GM18868 (cell line): ENCODE data around the gene TFF1.

Source experiments
- ATAC-seq: cut with Tn5 transposase; IDR thresholded peaks from one replicate; pipeline ENCODE4 v1.9.1; 2021; ENCODE audit warnings: mild to moderate bottlenecking, moderate library complexity; ENCODE audit not compliant: unreplicated experiment

TFF1 gene

DNA sequence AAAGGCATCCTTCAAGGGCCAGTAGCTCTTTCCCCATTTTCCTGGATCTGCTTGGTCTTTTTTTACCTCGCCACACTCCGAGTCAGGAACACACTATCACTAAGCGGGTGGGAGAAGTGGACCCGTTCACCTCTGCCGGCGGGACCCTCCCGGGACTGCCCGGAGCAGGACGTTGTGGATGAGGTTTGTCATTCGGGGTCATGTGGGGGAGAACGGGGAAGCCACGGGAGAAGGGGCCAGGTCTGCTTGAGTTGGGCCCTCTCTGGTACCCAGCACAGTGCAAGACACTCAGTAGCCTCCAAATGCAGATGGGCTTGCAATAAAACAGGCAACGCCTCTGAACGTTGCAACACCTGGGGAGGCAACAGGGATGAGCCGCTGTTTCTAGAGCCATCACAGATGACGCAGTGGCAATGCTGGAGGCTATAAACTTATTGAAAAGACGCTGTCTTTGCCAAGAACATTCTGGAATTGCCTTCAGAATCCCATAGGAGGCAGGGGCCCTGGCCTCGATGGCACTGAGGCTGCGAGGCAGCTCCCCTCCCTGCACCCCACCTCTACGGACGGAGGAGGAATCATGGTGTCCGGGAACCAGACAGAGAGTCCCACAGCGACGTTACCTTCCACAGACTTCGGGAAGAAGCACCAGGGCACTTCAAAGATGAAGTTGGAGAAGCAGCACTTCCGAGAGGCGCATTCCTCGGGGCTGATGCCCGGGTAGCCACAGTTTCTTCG, 19.3 kb downstream of the TFF1 start:
- no peak for ATAC-seq

DNA sequence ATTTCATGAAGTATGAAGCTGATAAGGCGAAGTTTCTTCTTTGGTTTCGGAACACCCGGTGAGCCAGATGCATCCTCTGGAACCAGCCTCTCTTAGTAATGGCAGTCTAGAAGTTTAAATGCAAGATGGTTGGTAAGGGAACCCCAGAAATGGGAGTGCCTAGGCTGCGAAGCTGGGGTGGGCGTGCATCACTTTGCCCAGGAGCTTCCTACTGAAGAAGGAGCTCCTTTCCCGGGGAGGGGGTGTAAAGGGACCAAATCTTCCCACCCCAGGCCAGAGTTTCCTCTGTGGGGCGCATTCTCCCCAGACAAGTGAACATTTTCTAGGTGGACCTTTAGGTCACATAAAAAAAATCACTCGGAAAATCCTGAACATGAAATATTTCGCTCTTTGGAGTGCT, 19.9 kb downstream of the TFF1 start:
- ATAC-seq: no peak

DNA sequence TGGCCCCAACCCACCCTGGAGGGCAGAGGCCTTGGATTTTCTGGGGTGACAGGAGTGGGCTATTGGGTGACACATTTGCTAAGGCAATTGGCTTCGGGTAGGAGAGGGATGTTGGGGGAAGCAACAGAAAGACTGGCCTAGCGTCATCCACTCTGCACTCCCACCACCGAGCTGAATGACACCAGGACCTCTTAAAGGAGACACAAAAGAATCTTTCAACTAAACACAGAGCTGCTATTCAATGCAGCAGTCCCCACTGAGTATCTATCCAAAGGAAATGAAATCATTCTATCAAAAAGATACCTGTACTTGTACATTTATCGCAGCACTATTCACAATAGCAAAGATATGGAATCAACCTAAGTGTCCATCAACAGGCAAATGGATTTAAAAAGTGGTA, 21.7 kb downstream of the TFF1 start:
- no peak for ATAC-seq

DNA sequence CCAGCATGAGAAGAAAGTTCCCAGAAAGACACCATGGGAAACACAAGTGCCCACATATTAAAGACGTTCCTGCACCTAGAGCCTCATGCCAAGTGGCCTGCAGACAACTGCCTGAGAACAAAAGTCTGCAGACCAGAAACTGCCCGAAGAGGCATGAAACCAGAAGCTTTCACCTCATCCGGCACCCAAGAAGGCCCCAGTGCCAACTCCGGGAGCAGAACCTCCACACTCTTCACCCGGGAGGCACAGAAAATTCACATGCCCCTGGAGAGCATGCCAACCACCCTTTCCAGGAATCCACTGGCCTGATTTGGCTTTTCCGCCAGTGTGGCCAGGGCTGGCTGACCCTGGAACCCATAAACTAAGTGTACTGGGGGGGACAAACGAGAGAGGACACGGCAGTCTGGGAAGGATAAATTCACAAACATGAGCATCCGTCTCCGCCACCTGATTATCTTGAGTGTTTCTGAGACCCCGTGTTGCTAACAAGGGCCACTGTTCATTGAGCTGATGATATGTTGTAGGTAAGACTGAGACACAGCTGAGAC, 22.3 kb downstream of the TFF1 start:
- no peak for ATAC-seq

DNA sequence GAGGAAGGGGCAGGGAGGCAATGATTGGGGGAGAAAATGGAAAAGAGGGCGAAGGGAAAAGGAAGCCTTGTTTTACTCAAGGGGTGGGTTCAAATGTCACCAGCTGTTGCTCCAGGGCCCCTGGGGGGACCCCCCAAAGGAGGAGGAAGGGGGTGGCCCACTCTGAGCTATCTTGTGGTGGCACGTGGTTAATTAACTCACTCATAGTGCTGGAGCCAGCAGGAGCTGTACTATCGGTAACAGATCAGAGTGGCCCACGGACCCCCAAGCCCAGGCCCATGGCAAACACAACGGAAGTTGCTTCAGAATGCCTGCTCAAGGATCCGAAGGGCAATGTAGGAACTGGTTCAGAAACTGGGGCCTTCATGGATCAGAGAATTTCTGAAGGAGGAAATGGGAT, 22.8 kb downstream of the TFF1 start:
- no peak for ATAC-seq

DNA sequence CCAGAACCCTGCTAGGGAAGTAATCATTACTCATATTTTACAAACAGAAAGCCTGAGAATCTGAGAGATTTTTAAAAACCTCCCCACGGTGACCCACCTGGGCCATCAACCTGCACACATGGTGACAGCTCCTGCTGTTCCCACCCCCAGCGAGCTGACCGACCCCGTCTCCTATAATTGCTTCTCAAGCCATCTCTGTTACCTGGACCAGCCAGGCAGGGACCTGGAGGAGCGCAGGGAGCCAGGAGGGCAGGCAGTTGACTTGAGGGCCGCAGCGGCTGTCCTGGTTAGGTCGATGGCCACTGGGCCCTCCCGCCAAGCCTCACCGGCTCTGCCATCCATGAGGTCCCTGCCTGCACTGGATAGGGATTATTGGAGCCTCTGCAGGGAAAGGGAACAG, 23.2 kb downstream of the TFF1 start:
- no peak for ATAC-seq

DNA sequence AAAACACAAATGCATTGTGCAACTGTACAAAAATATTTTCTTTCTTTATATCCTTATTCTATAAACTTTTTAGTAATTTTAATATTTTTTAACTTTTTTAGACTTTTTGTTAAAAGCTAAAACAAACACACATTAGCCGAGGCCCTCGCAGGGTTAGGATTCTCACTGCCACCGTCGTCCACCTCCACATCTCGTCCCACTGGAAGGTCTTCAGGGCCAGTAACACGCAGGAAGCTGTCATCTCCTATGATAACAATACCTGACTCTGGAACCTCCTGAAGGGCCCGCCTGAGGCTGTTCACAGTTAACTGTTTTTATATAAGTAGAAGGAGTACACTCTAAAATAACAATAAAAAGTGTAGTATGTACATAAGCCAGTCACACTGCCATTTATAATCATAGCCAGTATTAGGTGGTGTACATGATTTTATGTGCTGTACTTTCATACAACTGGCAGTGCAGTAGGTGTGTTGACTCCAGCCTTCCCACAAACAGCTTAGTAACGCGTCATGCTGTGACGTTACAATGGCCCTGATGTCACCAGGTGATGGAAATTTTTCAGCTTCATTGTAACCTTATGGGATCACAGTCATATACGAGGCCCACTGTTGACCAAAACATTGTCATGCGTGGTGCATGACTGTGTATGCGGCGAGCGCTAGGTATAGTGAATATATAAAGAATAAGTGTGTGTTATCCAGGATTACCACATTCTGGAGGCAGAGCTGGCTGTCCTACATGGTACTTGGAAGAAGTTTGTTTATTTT, 24.4 kb downstream of the TFF1 start:
- no peak for ATAC-seq

DNA sequence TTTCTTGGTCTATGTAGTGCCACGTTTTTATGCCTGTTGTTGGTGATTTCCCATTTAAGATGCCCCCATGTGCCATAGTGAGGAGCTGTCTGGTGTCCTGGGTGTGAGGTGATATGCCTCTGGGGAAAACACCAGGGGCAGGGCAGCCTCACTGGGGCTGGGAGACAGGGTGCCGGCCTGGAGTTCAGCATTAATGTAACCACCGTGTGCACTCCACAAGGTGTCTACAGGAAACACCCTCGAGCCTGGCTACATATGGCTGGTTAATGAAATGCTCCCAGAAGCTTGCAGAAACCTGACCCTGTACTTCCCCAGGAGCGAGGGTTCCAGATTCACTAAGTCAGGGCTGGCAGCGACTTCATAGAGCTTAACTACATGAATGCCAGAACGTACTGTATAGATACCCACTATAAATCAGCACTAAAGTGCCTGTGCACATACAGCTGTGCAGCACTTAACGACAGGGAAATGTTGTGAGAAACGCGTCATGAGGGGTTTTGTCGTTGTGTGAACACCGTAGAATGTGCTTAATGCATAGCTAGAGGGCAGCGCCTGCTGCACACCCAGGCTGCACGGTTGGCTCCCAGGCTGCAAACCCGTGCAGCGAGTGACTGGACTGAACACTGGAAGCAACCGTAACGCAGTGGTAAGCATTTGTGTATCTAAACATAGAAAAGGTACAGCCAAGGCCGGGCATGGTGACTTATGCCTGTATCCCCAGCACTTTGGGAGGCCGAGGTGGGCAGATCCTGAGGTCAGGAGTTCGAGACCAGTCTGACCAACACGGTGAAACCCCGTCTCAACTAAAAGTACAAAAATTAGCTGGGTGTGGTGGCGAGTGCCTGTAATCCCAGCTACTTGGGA, 25.9 kb downstream of the TFF1 start:
- ATAC-seq: no peak

DNA sequence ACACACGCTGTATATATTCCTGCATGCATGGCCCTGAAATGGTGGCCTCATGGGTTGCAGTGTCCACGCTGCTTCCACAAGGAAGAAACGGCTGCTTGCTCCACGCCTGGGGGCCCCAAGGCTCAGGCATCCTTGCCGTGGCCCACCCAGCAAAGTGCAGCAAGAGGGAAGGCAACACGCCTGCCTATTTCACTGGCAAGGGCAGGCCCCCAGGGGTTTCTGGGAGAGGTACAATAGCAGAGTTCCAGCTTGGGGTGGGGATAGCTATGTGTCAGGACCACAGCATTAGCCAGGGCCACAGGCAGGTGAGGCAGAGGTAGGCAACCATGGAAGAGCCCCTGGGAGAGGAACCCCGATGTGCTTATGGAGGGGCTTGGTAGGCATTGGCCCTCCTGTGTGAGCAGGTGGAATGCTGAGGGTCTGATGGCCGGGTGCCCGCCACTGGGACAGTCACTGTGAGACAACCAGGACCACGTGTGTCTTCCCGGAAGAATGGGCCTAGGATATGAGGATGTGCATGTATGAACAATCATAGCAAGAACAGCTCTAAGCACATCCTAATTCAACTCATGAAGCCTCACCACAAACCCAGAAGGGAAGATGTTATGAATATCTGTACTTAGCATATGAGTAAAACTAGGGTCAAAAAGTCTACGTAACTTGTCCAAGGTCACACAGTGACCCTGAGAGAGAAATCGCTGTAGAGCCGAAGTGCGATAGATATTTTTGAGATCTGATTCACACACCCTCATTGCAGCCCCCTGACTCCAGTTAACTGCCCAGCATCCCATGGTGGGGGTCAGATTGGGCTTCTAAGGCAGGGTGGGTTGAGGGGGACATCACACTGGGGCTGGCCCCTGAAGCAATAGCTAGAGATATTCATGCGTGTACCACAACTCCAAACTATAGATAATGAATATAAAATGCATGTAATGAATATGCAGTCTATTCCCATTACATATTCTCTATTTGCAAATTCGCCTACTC, 27.3 kb downstream of the TFF1 start:
- no peak for ATAC-seq

DNA sequence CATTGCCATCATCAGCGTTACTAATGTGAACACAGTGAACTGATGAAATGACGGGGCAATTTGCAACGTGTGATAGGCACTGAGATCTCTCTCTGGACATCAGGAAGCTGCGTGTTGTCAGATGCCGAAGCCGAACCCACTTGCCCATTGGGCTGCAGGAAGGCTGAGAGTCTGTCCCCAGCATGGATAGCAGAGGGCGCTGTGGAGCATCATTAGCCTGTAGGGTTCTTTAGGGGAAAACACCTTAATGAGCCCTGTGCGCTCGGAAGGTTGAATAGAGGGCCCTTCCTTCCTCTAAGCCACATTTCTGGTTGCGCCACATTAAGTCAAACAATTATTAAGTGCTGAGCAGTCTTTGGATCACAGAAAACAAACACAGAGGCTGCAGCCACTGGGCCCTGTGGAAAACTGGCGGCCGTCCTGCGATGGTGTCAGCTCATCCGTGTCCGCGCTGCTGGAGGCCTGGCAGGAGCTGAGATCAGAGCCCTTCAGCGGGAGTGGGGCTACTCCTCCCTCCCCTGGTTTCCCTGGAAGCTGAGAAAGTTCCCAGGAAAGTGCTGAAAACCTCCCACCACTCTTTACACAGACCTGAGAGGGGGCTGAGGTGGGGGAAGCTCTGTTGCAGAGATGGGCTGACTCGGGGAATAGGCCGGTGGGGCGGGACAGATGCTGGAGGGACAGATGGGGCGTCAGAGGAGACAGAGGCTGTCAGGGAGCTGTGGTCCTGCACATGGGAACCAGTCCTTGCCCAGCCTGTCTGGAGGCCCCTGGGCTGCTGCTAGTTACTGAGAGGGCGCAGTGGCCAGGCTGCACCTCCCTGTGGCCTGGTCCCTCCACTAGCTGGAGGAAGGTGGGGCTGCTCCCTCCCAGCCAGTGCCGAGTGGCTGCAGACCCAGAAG, 28.3 kb downstream of the TFF1 start:
- no peak for ATAC-seq

DNA sequence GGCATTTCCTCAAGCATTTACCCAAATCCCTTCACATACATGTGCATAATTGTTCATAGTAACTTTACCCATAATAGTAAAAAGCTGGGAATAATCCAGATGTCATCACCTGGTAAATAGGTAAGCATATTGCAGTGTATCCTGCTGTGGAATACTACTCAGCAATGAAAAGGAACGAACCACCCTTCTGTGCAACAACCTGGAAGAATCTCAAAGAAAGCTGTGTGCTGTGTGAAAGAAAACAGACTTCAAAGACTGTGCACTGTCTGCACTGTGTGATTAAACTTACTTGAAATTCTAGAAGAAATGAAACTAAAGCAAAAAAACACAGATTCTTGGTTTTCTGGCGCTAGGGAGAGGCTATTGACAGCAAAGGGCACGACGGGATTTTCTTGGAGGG, 29.1 kb downstream of the TFF1 start:
- no peak for ATAC-seq

DNA sequence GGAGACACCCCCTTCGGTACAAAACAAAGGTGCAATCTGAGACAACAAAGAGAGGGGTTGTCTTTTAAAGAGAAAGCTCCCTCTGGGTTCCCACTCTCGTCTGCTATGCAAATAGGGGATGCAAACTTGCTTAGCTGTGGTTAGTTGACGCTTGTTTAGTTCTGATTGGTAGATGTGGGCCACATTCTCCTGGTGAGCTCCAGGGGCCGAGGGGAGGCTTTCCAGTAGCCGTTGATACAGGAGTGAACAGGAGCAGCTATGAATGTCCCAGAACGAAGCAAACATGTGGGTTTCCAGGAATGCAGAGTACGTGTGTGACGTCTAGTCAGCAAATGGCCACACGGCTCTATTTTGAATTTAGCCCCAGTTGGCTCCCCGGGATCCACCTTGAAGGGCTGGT, 30.3 kb downstream of the TFF1 start:
- no peak for ATAC-seq

DNA sequence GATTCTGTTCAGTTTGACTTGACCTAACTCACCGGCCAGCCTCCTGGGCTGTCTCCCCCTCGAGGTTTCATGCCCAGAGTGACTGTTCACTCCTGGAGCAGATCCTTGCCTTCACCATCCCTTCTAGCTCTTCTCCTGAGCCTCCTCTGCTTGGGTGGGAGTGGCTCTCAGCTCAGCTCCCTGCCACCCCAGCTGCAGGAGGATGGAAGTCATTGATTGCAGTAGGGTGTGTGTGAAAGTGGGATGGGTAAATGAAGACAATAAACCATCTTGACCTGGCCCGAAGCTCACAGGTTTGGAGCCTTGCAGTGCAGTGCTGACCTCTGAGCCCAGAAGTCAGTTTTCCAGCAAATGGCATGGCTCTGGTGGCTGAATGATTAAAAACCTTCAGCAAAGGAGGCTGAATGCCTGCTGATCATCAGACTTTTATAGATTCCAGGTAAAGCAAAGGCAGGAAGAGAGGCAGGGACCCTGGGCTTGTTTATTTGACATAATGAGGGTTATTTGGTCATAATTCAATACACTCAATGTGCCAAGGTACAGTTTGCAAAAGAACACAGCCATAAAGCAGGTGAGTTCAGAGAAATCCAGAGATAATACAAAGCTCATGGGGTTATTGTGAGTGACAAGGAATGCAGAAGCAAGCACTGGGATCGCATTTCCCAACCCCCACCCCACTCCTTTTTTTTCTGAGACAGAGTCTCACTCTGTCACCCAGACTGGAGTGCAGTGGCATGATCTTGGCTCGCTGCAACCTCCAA, 33.6 kb downstream of the TFF1 start:
- no peak for ATAC-seq

DNA sequence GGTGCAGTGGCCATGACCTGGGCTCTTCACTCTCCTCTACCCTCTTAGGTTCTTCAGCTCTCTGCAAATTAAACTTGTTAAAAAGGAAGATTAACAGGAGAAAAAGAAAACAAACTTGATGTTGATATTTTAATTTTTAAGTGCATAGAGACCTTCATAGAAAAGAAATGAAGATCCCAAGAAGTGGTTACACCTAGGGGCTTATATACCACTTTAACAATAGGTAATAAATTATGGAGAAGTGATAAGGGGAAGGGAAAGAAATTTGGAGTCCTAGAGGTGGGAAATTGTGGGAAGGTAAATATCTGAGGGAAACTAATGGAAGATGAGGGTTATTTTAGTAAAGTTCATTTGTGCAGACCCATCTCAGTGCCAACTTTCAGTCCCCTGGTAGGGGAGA, 34.7 kb downstream of the TFF1 start:
- no peak for ATAC-seq

DNA sequence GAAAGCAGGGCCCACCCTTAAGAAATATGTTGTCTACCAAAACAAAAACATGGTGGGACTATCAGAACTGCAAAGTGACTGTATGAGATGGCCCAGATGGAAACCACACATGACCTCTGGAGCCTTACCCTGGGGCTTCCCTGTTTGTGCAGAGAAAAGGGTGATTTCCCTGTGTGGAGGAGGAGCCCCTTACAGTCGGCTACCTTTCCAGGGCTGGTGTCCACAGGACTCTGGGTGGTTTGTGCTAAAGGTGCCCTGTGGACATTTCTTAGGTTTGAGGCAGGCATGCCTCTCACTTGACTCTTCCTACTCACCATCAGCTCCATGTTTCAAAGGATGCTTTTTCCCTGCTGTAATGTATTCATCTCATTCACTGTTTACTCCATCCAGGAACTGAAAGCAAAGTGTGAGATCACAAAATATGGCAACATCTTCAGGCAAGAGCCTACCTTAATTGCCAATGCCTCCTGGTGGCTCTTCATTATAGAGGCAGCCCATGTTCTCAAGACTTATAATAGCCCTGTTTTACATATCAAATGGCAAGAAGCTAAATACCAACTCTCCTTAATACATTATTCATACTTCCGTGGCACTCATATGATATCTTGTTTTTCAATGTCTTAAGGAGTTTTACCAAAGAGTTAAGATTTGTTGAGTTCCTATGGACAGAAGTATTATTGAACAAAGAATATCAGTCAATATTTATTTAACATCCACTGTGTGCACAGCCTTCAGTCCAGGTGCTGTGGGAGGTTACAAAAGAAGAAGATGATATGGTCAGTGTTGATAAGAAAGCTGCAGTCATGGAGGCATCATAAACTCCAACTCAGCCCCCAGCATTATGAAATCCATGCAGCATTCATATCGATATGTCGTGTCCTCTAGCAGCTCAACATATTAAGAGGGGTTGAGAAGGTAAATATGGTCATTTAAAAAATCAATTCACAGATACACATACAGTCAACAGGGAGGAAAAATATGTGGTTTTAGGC, 35.7 kb downstream of the TFF1 start:
- no peak for ATAC-seq

DNA sequence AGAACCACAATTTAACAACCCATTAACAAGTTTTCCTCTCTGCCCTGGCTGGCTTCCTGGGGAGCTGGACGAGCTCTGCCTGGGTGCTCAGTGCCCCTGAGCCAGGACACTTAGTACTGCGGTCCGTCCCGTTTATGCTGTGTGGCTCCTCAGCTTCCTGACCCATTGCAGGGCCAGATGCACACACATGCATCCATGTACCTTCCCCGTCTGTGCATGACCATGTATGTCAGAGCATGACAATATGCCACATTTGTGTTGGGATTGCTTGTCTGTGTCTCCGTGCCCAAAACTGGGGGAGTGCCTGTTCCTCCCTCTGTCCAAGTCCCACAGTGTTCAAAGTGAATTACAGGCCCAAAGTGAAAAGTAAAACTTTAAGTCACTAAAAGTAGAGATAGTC, 41.4 kb downstream of the TFF1 start:
- no peak for ATAC-seq

DNA sequence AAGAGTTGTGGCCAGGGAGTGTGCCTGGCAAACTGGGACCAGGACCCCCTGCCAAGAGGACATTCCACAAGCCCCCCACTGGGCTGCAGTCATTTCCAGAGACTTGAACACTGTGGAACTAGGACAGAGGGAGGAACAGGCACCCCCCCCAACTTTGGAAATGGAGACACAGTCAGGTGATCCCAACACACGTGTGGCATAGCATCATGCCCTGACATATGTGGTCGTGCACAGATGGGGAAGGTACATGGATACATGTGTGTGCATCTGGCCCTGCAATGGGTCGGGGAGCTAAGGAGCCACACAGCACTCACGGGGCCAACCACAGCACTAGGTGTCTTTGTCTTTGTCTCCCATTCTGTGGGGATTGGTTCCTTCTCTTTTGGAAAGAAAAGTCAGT, 44.5 kb downstream of the TFF1 start:
- no peak for ATAC-seq
